GM12878 (cell line): ENCODE data around the gene ARSA. TPM values are rescaled to one million over a fixed set of nuclear protein-coding genes. Genes with fewer than 3 reads are reported as not detected.

Experiments used
- ATAC-seq: fragments of 200-7000 bp; cut with Tn5 transposase; 3 replicates; pipeline ENCODE4 v1.9.1; 2020; ENCODE audit warnings: mild to moderate bottlenecking, moderate library complexity
- BruUV-seq: library from RNA; stranded (reverse); fragments of 400-500 nt; replicated peaks from 2 replicates; lab custom pipeline; 2021; lab: Mats Ljungman, UMichigan
- CTCF ChIA-PET: fragments of 300-600 bp; sonication (Branson Sonifier 250); formaldehyde crosslinking; extraction: SDS; loops from one replicate; lab custom pipeline; 2021; ENCODE audit warnings: inconsistent platforms; lab: Yijun Ruan, JAX
- POLR2A ChIA-PET: fragments of 350-600 bp; formaldehyde crosslinking; extraction: SDS; loops from one replicate; lab custom pipeline; 2021; ENCODE audit warnings: inconsistent platforms; lab: Charles Lee
- RAD21 ChIA-PET: fragments of 300-600 bp; sonication (Branson Sonifier 250); formaldehyde crosslinking; loops from one replicate; lab custom pipeline; 2023; ENCODE audit warnings: antibody characterized with exemption; ENCODE audit not compliant: unreplicated experiment; lab: Charles Lee
- SMC1A ChIA-PET: fragments of 300-600 bp; sonication (Branson Sonifier 250); formaldehyde crosslinking; loops from one replicate; lab custom pipeline; 2023; ENCODE audit not compliant: unreplicated experiment, uncharacterized antibody; lab: Charles Lee
- DNase-seq: peaks from one replicate; pipeline ENCODE4 v3.0.0-alpha.2; 2011; ENCODE audit warnings: low read depth, low spot score
- FAIRE-seq: peaks from 3 replicates; lab custom pipeline; 2011; peaks lifted over from hg19 to GRCh38; lab: Jason Lieb, UNC
- H2AFZ ChIP-seq: 2 replicates; pipeline ENCODE4 v1.6.0; 2011; ENCODE audit warnings: low read depth, low read length, control low read depth; ENCODE audit not compliant: control insufficient read depth
- H3K27ac ChIP-seq: 2 replicates; pipeline ENCODE4 v1.5.1; 2011; ENCODE audit warnings: control low read depth; ENCODE audit not compliant: control insufficient read depth, insufficient read depth
- H3K27me3 ChIP-seq, 2 experiments: replicated peaks in 1 of 2; 2 replicates each; pipeline versions ENCODE4 v1.6.0 to v1.6.1; 2011; ENCODE audit warnings: low read length in 1 of 2; ENCODE audit not compliant: control insufficient read depth in 2 of 2, insufficient read depth in 2 of 2
- H3K36me3 ChIP-seq, 2 experiments: 2 replicates each; pipeline ENCODE4 v1.5.1; 2011; ENCODE audit warnings: low read length in 1 of 2; ENCODE audit not compliant: control insufficient read depth in 2 of 2, insufficient read depth in 2 of 2
- H3K4me1 ChIP-seq: 2 replicates; pipeline ENCODE4 v1.6.1; 2011; ENCODE audit warnings: mild to moderate bottlenecking, low read length, moderate library complexity, mixed read lengths; ENCODE audit not compliant: control insufficient read depth, insufficient read depth
- H3K4me2 ChIP-seq: 2 replicates; pipeline ENCODE4 v1.6.0; 2011; ENCODE audit warnings: control low read depth; ENCODE audit not compliant: control insufficient read depth, insufficient read depth
- H3K4me3 ChIP-seq: fragments of 200-600 bp; sonication (generic); 2 replicates; pipeline ENCODE4 v1.5.1; 2016
- H3K79me2 ChIP-seq: 2 replicates; pipeline ENCODE4 v1.6.0; 2011; ENCODE audit warnings: low read length; ENCODE audit not compliant: control insufficient read depth, insufficient read depth
- H3K9ac ChIP-seq: 2 replicates; pipeline ENCODE4 v1.8.0; 2011; ENCODE audit warnings: low read length, control low read depth, mixed read lengths; ENCODE audit not compliant: control insufficient read depth, insufficient read depth
- H3K9me3 ChIP-seq: replicated peaks from 3 replicates; pipeline ENCODE4 v1.5.1; 2011; ENCODE audit warnings: mild to moderate bottlenecking, low read length; ENCODE audit not compliant: control insufficient read depth, insufficient read depth
- H4K20me1 ChIP-seq: 2 replicates; pipeline ENCODE4 v1.6.0; 2011; ENCODE audit not compliant: control insufficient read depth, insufficient read depth
- ASH2L ChIP-seq: fragments of 300-600, 200-600 bp; sonication (generic); IDR thresholded peaks from 2 replicates; pipeline ENCODE4 v1.6.1; 2017; ENCODE audit warnings: low read depth, mild to moderate bottlenecking, borderline replicate concordance
- E2F8 ChIP-seq: fragments of 450-650 bp; IDR thresholded peaks from 2 replicates; pipeline ENCODE4 v1.6.1; 2018; ENCODE audit warnings: mild to moderate bottlenecking, low read depth, moderate library complexity; ENCODE audit not compliant: partially characterized antibody
- MEF2B ChIP-seq: fragments of 450-650 bp; IDR thresholded peaks from 2 replicates; pipeline ENCODE4 v1.6.1; 2018; ENCODE audit warnings: mild to moderate bottlenecking, moderate library complexity; ENCODE audit not compliant: partially characterized antibody, poor library complexity, severe bottlenecking
- RBBP5 ChIP-seq: fragments of 200-600 bp; sonication (generic); conservative IDR thresholded peaks from 2 replicates; pipeline ENCODE4 v1.6.1; 2016
- TARDBP ChIP-seq: IDR thresholded peaks from 2 replicates; pipeline ENCODE4 v1.6.1; 2016; ENCODE audit warnings: borderline replicate concordance
- WGBS: methylation state at CpG from one replicate; pipeline ENCODE4 v1.1.6; 2016; ENCODE audit warnings: low lambda C conversion rate; ENCODE audit not compliant: insufficient replicate concordance, insufficient coverage; ENCODE audit errors: missing lambda C conversion rate; 5-methylcytosine and 5-hydroxymethylcytosine counted together
- in situ Hi-C: fragments of 300-500 bp; cut with MboI; formaldehyde crosslinking; loops from 9 replicates; pipeline ENCODE4 v1.14.3; 2018; ENCODE audit warnings: mixed read lengths
- intact Hi-C: fragments of 100-400 bp; cut with micrococcal nuclease; formaldehyde crosslinking; loops from one replicate; pipeline ENCODE4 v1.14.2; 2022; ENCODE audit not compliant: unreplicated experiment
- polyA plus RNA-seq, 11 experiments: library from polyadenylated mRNA; depleted of rRNA in 4 of 11; unstranded in 6 of 11; stranded (reverse) in 5 of 11; fragments of >200 nt; fragmentation: Nextera tagmentation in 4 of 11; fragmentation: Illumina TruSeq in 1 of 11; extraction: Ambion mirVana in 4 of 11; extraction: Trizol in 1 of 11; gene quantifications; 1 replicate in 1 of 11; 2 replicates in 10 of 11; pipeline versions ENCODE4 v1.2.1 to v1.2.3, GENCODE V29; 2011 to 2016; ENCODE audit warnings: inconsistent platforms in 2 of 11, missing spikeins in 2 of 11, low read depth in 1 of 11
- total RNA-seq, 4 experiments: library from RNA; depleted of rRNA in 3 of 4; stranded (reverse); fragments of >200 nt in 3 of 4; fragmentation: Illumina TruSeq in 1 of 4; extraction: Trizol in 1 of 4; gene quantifications; 2 replicates each; pipeline versions ENCODE4 v1.2.1 to v1.2.3, GENCODE V29; 2013 to 2021
- TF ChIP-seq, protein P1 (sequence below): fragments of 450-650 bp; IDR thresholded peaks from 2 replicates; pipeline ENCODE4 v1.6.1; 2017; ENCODE audit warnings: mild to moderate bottlenecking, low read depth, inconsistent platforms; ENCODE audit not compliant: poor library complexity, severe bottlenecking
- TF ChIP-seq, protein P2 (sequence below): fragments of 450-650 bp; conservative IDR thresholded peaks from 2 replicates; pipeline ENCODE4 v1.6.1; 2017; ENCODE audit warnings: mild to moderate bottlenecking, moderate library complexity

The ARSA gene
- total and polyA plus RNA-seq, 10 of the 15 experiments (the other 5 are each of a cell fraction or from before 2014, with no cell fraction given), result 0.39 to 26.3 (median 9.8) TPM

DNA sequence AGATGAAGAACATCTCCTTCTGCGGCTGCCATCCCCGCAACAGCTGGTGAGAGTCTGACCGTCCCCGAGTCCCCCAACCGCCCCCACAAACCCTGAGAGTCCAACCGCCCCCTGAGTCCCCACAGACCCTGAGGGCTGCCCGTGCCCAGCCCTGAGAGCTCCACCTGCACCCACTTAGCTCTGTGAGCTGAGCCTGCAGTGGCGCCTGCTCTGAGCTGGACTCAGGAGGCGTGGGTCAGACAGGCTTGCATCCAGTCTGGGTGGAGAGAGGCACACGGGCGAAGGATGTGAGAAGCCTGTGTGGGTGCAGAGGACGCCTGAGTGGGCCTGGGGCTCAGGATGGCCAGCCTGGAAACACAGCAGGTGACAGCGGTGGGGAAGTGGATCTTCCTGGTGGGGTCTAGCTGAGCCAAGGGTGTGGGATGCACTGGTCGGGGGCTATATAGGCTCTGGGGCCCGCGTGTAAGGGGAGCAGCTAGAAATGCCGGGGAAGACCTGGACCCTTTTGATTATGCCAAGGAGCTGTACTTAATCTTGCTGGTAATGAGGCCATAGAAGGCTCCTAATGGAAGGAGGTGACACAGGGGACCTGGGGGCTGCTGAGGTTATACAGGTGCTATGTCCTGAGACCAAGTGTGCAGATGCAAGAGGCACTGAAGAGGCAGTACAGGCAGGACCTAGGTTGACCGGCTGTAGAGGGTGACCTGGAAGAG lies 20.9 kb downstream of the ARSA start:
- POLR2A ChIA-PET, result no interaction called here
- CTCF ChIA-PET, result interaction anchor here (1.2 kb wide), 1 partner anchor 14 kb away, joined by 6 read pairs; no protein-coding TSS in a partner anchor
- Histone ChIP-seq H3K4me3 (no peak overlapping the region), H3K36me3 (no peaks in the 10 kb centered on the region)
- TF ChIP-seq ASH2L (no peak), E2F8 (no peak), RBBP5 (no peak), MEF2B (no peak), TARDBP (no peak)
- TF ChIP-seq, protein P1, sequence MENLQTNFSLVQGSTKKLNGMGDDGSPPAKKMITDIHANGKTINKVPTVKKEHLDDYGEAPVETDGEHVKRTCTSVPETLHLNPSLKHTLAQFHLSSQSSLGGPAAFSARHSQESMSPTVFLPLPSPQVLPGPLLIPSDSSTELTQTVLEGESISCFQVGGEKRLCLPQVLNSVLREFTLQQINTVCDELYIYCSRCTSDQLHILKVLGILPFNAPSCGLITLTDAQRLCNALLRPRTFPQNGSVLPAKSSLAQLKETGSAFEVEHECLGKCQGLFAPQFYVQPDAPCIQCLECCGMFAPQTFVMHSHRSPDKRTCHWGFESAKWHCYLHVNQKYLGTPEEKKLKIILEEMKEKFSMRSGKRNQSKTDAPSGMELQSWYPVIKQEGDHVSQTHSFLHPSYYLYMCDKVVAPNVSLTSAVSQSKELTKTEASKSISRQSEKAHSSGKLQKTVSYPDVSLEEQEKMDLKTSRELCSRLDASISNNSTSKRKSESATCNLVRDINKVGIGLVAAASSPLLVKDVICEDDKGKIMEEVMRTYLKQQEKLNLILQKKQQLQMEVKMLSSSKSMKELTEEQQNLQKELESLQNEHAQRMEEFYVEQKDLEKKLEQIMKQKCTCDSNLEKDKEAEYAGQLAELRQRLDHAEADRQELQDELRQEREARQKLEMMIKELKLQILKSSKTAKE, result no peak
- TF ChIP-seq, protein P2, sequence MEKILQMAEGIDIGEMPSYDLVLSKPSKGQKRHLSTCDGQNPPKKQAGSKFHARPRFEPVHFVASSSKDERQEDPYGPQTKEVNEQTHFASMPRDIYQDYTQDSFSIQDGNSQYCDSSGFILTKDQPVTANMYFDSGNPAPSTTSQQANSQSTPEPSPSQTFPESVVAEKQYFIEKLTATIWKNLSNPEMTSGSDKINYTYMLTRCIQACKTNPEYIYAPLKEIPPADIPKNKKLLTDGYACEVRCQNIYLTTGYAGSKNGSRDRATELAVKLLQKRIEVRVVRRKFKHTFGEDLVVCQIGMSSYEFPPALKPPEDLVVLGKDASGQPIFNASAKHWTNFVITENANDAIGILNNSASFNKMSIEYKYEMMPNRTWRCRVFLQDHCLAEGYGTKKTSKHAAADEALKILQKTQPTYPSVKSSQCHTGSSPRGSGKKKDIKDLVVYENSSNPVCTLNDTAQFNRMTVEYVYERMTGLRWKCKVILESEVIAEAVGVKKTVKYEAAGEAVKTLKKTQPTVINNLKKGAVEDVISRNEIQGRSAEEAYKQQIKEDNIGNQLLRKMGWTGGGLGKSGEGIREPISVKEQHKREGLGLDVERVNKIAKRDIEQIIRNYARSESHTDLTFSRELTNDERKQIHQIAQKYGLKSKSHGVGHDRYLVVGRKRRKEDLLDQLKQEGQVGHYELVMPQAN, result no peak
- TF ChIP-seq, all 136 proteins: peak for 0
- Histone ChIP-seq H3K79me2 (no peaks in the 10 kb centered on the region), H4K20me1 (no peaks in the 10 kb centered on the region), H3K4me2 (no peak overlapping the region), H3K27me3 (peaks cover 0 to 6% of the 10 kb centered on the region in 2 experiments; a peak in 3 of 4 replicates), H3K27ac (no peak overlapping the region), H3K4me1 (no peaks in the 10 kb centered on the region), H3K9me3 (no peaks in the 10 kb centered on the region), H3K9ac (no peak overlapping the region), H2AFZ (no peak overlapping the region)
- FAIRE-seq (no peak), ATAC-seq (no peak), DNase-seq (no peak)
- in situ Hi-C loops (no loop called here), intact Hi-C loops (no loop called here)
- BruUV-seq, result no TSS peak
- SMC1A ChIA-PET, result no interaction called here
- 31% methylated on average over 18 of the region's 18 CpGs for WGBS
- RAD21 ChIA-PET, result interaction anchor here (0.9 kb wide), 1 partner anchor 81 kb away, joined by 3 read pairs; the partner anchor contains the start of gene SCO2
